GM21723 (cell line): Measurements from ENCODE around the gene GDF7.

Experiments
- ATAC-seq: cut with Tn5 transposase; IDR thresholded peaks from one replicate; pipeline ENCODE4 v1.9.1; 2021; ENCODE audit warnings: mild to moderate bottlenecking, moderate library complexity; ENCODE audit not compliant: unreplicated experiment

Gene GDF7

DNA sequence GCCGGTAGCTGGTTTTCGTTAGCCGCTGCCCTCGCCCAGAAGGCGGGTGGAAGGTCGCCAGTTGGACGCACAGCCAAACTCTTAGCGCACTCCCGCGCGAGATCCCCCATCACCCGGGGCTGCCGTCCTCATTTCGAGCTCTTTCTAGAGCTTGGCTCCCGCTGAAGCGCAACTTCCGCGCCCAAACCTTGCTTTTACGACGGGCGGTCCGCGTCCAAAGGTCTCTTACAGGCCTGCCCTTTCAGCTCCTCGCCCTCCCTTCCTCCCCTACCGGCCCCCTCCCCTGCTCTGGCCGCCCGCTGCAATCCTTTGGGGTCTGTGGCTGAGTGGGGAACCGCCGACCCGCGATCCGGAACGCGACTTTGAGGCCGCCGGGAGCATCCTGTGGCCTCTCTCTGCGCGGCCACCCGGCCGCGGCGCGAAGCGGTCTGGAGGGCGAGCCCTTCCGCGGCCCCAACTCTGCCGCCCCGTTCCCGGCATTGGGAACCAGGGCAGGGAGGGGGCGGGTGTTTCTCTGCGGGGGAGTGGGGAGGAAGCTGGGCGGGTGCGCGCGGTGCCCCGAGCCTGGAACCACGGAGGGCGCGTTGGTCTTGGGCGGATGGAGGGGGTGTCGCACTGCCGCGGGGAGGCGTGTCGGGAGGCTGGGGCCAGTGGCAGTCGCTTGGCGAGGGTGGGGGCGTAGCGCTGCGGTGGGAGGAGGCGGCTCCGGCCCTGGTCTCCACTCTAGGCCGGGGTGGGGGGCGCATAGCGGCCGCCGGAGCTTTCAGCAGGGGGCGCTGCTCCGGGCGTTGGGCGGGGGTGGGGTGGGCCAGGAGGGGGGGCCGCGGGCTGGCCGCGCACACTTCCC, at the start of gene GDF7:
GDF7 (plus strand) TSS at position 841 of the 847 bp plus-strand sequence. CDS start 96 bp downstream, outside the sequence.
- ATAC-seq: no peak

DNA sequence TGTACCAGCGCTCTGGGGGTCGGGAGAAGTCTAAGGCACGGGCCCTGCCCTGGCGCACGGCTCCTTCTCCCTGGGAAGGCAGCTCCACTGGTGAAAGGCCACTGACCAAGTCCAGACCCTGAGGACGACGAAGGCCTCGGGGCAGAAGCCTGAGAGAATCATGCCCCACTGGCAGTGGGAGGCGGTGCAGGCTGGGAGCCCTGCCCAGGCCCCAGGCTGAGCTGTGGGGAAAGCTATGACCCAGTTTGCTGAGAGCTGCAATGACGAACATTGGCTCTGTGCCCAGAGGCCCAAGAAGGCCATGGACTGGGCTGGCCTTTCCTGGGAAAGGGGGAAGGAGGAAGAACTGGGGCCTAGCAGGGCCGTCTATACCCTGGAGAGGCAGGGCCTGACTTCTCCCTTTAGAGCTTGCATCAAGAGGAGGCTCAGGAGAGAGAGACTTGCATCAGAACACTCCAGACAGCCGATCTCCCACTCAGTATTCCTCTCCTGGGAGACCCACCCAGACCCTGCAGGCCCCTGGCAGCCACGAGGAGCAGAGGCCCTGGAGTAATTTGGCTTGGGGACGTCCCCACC, 49.0 kb upstream of the GDF7 start:
- ATAC-seq: no peak

DNA sequence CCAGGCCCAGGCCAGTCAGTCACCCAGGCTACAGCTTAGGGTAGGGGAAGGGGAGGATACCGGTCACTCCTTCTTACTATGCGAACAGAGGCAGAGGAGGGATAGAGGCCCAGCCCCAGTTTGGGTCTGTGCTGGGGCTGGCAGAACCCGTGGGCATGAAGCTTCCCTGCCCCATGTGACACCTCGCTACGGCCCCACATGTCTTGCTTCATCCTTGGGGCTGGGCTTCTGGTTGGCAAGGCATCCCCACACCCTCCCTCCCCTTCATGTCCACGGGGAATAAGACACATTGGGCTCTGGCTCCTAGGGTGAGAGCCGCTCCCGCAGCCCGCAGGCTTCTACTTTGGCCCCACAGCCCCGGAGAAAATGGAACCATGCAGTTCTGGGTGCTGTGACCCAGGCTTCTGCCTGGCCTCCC, 48.5 kb upstream of the GDF7 start:
- ATAC-seq: no peak

DNA sequence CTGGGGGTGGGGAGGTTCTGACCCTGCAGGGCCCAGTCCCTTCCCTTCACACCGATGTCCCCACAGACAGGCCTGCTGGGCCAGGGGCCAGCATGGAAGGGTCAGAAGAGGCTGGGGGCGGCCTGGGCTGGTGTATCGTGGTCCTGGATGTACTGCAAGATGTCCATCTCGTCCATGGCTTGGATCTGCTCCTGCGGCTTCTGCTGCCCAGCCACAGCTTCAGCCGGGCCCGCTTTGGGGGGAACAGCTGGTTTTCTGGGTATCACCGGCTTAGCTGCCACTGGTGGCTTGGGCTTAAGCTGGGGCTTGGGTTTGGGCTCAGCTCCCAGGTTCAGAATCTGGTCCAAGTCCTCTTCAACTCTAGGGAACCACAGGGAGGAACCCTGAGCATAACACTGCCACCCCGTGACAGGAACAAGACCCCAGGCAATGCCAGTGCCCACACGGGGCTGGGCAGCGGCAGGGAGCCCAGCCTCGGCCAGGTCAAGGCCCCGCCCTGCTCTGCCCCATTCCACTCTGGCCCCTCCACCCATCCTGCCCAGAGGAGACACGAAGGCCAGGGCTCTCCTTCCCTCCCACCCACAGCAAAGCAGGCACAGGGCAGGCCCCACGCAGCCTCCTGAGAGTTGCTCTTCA, 47.9 kb upstream of the GDF7 start:
- ATAC-seq: no peak

DNA sequence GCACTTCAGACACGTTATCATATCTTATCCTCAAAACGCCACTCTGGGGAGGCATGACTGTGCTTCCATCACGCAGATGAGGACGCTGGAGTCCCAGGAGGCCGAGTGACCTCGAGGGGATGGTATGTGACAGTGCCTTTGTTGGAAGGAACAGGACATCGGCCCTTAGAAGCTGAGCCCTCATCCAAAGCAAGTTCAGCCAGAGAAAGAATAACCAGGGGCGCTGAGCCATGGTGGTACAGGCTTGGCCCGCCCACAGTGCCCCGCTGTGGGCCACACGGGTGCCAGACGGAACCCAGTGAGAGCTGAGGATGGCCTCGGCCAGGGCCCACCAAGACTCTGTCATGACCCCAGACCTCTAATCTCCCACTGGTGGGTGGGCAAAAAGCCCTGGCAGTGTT, 47.3 kb upstream of the GDF7 start:
- ATAC-seq: no peak

DNA sequence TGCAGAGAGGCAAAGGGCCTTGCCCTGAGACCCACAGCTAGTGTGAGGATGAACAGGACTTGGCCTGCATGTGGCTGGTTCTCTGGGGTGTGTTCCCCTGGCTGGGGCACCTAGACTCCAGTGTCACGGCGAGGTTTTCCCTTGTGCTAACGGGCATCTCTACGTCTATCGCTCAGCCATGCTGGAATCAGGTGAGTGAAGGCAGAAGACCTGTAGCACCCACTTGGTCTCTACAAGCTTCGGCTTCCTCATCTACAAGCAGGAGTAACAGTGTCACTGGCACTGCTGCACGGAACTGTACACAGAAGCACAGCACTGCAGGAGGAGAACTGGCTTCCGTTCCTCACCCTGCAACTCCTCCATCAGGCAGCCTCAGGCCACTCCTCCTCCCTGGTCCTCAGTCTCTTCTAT, 46.7 kb upstream of the GDF7 start:
- no peak for ATAC-seq

DNA sequence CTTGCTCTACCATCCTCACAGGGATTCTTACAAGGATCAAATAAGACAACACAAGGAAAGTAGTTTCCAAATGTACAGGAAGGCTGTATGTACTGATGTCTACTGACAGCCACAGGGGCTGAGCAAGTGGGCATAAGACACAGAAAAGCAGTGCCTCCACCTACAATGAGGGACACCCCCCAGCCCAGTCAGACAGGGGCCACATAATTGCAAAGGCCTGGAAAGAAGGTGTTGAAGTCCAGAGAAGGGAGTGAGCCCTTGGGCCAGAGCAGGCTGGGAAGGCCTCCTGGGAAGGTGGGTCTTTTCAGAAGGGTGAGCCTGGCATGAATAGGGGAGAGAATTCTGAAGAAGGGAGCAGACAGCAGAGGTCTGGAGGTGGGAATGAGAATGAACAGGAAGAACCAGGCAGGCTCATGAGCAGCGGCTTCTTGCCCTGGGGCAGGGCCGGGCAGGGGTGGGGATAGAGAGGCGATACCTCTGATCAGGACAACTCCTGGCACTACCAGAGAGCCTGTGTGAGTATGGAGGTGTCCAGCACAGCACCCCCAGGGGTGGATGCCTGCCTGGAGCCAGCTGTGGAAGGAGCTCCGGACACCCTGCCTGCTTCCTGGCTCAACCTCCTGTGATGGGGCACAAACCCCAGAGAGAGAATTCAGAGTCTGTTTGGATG, 46.1 kb upstream of the GDF7 start:
- no peak for ATAC-seq

DNA sequence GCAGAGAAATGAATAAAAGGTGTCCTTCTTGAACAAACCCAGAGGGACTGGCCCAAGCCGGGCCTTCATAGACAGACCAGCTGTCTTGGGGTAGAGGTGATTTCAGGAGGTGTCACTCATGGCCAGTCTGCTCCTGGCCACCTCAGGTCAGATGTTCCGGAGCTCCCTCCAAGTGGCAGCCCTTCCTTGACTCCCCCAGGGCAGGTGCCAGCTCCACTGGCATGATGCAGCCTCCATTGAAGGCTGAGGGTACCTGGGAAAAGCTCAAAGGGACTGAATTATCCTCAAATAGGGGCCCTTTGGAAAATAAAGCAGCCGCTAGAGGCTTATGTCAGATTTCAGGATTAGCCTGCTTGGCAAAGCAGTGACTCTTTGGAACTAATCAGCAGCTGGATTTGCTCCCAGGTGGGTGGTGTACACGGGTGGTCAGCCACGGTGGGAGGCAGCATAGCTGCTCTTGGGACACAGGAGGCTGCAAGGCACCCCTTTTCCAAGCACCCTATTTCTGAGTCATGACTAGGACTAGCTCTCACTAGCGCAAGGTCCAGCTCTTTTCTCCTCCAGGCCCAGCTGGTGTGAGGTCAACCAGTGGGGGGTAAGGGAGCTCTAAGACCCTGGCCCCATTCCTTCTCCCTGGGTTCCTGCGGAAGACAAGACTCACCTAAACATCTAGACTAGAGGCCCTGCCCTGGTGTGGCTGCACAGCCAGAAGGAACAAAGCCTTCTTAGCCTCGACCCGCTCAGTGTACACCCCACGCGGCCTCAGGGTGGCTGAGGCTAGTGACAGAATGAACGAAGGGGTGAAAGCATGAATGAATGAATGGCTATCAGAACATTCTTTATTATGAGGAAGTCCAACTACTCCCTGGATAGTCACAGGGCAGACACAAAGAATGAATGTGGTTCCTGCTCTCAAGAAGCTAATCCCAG, 45.3 kb upstream of the GDF7 start:
- ATAC-seq: no peak

DNA sequence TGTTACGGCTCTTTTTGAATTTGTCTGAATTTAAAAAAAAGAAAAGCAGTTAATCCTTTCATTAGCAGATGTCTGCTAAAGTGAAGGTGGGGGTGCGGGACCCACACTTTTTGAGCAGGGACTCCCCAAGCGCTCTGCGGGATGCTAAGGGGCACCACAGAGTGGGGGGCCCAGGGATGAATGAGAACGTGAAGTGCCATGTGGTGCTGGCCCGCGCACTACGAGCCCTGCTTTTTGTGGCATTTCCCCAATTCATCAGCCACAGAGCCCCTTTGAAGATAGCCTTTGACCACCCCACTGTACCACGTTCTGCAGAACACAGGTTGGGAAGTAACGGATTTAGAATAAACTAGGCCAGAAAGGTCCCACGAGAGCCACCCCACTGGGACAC, 44.7 kb upstream of the GDF7 start:
- ATAC-seq: no peak

DNA sequence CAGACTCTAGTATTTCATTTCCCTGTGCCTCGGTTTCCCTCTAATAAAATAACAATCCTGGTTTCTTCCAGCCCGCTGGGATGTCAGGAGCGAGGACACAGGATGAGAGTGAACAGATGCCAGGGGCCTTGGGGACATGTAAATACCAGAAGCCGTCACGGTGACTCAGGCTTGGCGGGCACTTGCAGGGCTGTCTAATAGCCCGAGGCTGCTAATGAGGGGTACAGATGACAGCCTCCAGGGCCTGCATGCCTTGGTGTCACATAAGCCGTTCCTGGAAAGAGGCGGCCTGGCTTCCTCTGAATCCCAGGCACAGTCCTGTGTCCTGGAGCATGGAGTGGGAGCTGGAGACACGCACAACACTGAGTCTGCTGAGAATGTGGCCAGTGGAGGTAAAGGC, 44.2 kb upstream of the GDF7 start:
- ATAC-seq: no peak

DNA sequence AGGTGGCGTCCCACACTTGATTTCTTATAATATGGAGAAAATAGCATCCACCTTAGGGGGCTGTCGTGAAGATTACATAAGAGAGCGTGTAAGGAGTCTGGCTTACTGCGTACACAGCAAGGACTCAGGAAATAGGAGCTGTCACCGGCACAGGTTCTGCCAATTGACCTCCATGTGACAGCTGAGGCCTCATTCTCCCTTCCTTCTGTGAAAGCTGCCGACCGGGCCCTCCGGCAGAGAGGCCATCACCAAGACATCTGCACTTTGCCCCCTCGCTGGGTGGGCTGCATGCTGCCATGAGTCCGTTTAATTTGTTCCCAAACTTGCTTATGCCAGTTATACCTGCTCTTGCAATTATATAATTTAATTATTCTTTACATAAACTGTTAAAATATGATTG, 43.7 kb upstream of the GDF7 start:
- no peak for ATAC-seq

DNA sequence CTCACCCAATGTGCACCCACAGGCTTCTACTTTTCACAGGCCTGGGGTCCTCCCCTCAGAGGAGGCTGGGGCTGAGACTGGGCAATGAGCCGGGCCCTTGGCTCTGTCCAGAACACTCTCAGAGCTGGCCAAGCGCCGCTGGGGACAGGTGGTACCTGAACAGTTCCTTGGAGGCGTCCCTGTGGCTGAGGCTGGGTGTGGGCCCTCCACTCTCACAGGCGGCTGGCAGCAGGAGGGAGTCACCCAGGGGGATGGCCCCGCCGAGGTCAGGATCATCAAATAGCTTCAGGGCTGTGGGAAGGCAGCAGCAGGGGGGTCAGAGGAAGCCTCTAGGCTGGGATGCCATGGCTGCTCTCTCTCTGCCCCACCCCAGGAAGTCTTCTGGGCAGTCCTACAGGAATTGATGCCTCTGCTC, 43.2 kb upstream of the GDF7 start:
- ATAC-seq: no peak

DNA sequence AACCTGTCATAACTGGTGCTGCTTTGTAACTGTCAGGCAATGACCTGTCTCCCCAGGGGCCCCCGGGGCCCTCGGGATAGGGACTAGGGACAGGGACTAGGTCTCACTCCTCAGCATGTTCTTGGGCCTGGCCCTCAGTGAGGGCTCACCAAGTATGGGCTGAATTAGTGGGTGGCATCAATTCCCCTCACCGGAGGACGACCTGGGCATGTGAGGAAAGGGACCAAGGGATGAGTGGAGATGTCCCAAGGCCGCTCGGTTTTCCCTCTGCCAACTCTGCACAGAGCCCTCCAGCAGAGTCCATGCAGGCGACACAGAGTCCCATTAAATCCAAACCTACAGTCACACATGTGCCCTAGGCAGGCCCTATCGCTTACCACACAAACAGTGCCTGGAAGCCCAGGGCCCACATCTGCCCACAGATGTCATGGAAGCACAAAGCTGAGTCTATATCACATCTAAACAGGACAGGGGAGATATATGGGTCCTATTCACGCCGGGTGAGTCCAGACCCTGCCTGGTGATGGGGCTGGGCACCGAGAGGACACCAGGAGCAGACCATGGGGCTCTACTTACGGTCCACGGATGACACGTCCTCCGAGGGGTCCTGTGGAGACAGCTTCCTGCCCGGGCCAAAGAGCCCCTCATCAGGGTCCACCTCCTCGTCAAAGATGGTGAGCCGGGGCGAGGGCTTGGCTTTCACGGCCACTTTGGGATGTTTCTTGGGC, 42.6 kb upstream of the GDF7 start:
- ATAC-seq: no peak

DNA sequence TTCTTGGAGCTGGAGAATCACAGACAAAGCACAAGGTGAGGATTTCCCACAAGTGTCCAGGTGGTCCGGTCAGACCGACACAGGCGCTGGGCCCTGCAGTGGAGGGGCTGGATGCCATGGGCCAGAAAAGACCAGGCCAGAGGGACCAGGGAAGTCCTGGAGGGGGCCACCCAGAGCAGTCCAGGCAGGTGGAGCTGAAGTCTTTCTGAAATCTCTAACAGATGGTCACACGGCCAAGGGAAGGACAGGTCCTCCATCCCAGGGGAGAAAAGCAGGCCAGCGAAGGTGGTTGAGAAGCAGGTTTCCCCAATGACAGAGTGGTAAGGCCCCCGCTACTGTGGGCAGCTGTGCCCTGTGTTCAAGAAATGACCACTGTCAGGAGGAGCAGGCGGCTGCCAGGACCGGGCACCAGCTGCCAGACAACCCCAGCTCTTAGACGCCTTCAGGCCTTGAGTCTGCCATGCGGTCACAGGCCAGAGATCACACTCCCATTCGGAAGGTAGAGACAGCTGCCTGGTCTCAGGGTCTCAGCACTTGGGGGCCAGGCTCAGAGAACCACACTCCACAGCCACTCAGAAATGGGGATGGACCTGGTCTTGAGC, 42.0 kb upstream of the GDF7 start:
- ATAC-seq: no peak

DNA sequence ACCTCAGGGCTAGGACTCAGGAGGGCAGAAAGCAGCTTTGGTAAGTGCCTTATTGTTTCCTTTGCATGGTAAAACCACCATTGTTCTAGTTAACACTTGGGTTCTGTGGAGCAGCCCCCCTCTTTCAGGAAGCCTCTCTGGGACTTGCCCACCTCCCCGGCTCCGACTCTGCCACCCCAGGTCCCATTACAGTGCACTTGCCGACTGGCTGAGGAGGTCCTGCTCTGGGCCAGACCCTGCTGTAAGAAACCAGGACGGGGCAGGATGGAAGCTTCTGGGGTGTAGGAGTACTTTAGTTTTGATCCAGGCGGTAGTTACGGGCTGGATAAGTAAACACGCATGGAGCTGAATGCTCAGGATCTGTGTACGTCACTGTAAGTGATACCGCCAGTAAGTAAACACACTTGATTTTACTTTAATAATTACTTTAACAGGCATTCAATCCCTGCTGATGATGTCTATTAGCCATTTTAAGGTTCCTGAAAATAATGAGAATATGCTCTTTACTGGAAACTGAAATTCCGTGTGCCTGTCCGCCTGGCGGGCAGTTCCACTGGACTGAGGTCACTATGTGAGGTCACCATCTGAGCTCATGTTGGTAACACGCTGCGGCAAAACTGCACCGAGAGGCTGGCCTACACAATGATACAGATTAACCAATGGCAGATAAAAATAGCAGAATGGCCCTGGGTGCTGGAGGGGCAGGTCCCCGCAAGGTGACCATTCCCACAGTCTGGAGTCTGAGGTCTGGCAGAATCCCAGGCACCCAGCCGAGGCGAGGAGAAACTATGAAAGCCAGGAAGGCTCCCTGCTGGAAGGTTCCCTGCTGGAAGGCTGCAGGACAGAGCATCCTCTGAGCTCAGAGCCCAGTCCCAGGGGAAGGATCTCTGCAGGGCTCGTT, 41.2 kb upstream of the GDF7 start:
- ATAC-seq: no peak

DNA sequence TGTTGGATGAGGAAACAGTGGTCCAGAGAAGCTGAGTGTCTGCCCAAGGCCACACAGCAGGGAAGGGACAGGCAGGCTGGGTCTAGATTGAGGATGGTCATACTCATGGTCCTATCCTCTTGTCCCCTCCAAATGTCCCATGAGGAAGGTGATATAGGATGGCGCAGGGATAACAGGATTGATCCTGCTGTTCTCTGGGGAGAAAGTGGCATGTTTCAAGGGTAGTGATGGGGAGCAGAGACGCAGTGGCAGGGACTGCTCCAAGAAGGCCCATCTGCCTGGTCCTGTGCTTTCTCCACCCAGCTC, 40.6 kb upstream of the GDF7 start:
- no peak for ATAC-seq

DNA sequence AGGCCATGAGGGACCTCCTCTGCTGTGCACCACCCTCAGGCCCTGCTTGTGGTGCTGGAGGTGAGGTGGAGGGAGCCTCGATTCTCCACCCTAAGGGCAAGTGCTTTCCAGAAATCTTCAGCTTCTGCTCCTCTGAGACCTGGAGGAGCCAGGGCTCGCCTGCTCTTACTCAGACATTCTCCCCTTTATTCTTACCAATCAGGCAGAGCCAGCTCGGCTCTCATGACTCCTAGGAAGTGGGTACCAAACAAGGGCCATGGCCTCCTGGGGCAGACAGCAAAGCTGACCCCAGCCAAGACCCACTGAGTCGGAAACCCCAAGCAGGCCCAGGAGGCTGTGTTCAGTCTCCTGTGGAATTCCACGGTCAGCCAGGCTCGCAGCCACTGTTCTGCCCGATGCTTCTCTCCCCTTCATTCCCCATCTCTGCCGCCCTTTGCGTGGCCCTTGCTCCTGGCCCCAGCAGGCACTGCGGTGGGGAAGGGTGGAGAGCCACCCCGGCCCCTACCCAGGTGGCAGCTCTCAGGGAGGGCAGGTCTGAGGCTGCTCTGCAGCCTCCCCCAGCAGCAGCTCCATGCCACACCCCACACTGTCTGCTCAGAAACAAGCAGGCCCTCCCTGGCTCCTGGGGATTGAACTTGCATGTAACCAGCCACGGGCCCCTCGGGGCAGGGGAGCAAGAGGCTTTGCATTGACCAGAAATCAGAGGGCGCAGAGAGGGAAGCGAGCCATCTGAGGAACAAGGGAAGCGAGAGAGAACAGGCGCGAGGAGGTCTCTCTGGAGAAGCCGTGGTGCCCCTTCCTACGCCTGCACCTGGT, 40.0 kb upstream of the GDF7 start:
- ATAC-seq: no peak
